VCaP (cell line): ENCODE measurements around the gene DOCK6.

ENCODE experiments used
- H3K27ac ChIP-seq: fragments of 450-650 bp; 2 replicates; pipeline ENCODE4 v1.5.1; 2017
- CTCF ChIP-seq: fragments of 450-650 bp; conservative IDR thresholded peaks from 2 replicates; pipeline ENCODE4 v1.5.1; 2017; ENCODE audit warnings: mild to moderate bottlenecking, moderate library complexity

DOCK6 gene

GRCh38 chr19:11221082-11221598 lies 41.2 kb downstream of the DOCK6 start:
- H3K27ac ChIP-seq, result no peak overlapping the region
- no peak for TF ChIP-seq CTCF

GRCh38 chr19:11214387-11214786 lies 47.9 kb downstream of the DOCK6 start:
- no peak for TF ChIP-seq CTCF
- no peak overlapping the region for H3K27ac ChIP-seq

- no peak overlapping the region for H3K27ac ChIP-seq
- no peak for TF ChIP-seq CTCF
These were observed 51.7 kb downstream of the DOCK6 start for GRCh38 chr19:11210656-11210928.

GRCh38 chr19:11209839-11210655 lies 52.3 kb downstream of the DOCK6 start:
- TF ChIP-seq CTCF, result no peak
- no peak overlapping the region for H3K27ac ChIP-seq

GRCh38 chr19:11208561-11209471 lies 53.5 kb downstream of the DOCK6 start:
- no peak overlapping the region for H3K27ac ChIP-seq
- no peak for TF ChIP-seq CTCF

GRCh38 chr19:11205939-11206570 lies 56.3 kb downstream of the DOCK6 start:
- no peak for TF ChIP-seq CTCF
- no peak overlapping the region for H3K27ac ChIP-seq

GRCh38 chr19:11204943-11205349 lies 57.4 kb downstream of the DOCK6 start:
- TF ChIP-seq CTCF, result no peak

More at GRCh38 chr19:11204943-11205349, 57.4 kb downstream of the DOCK6 start:
- H3K27ac ChIP-seq, result no peak overlapping the region
